ENCODE results near the gene CDC42SE2.
"Not testable (repeated sequence)": the region's sequence is repeated elsewhere in the genome, so short reads cannot be mapped to it uniquely, and the experiment has no call there.

Gene CDC42SE2

DNA sequence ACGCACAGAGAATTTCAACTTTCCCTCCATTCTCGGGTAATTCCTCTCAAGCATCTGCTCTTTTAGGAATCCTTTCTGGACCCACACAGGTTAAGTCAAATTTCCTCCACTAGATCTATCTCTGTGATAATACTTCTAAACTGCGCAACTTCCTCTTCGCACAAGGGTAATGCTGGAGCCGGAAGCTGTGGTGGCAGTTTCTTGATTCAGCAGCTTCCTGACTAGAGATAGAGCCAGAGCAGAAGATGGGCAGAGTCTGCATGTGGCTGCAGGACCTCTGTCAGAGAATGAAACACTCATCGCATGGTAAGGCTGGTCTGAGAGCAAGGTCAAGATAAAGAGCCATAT is 11.1 kb upstream of the CDC42SE2 start:
- H3K9ac ChIP-seq (ENCODE audit: low read length): no peak overlapping the region
- H3K36me3 ChIP-seq (ENCODE audit: control insufficient read depth, insufficient read depth, low read length): no peaks in the 10 kb centered on the region
- no peak overlapping the region for H3K27ac ChIP-seq (ENCODE audit: low read depth, low read length)

DNA sequence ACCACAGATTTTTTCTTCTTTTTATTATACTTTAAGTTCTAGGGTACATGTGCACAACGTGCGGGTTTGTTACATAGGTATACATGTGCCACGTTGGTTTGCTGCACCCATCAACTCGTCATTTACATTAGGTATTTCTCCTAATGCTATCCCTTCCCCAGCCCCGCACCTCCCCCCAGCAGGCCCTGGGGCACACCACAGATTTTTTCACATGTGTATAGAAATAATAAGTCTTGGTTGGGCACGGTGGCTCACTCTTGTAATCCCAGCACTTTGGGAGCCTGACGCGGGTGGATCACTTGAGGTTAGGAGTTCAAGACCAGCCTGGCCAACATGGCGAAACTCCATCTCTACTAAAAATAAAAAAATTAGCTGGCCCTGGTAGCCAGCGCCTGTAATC is 9.8 kb upstream of the CDC42SE2 start:
- not testable (repeated sequence) for H3K36me3 ChIP-seq (ENCODE audit: control insufficient read depth, insufficient read depth, low read length); H3K27ac ChIP-seq (ENCODE audit: low read depth, low read length); H3K27me3 ChIP-seq (ENCODE audit: control insufficient read depth, insufficient read depth, low read length); H3K9me3 ChIP-seq (ENCODE audit: control insufficient read depth, insufficient read depth, low read depth, low read length); H3K9ac ChIP-seq (ENCODE audit: low read length); H3K4me3 ChIP-seq (ENCODE audit: low read depth, low read length); H3K4me1 ChIP-seq (ENCODE audit: control insufficient read depth, insufficient read depth, low read length)

More for the DNA sequence above, 11.1 kb upstream of the CDC42SE2 start:
- no peak overlapping the region for H3K4me3 ChIP-seq (ENCODE audit: low read depth, low read length)
- no peaks in the 10 kb centered on the region for H3K9me3 ChIP-seq (ENCODE audit: control insufficient read depth, insufficient read depth, low read depth, low read length)
- H3K4me1 ChIP-seq (ENCODE audit: control insufficient read depth, insufficient read depth, low read length): no peaks in the 10 kb centered on the region
- no peaks in the 10 kb centered on the region for H3K27me3 ChIP-seq (ENCODE audit: control insufficient read depth, insufficient read depth, low read length)

DNA sequence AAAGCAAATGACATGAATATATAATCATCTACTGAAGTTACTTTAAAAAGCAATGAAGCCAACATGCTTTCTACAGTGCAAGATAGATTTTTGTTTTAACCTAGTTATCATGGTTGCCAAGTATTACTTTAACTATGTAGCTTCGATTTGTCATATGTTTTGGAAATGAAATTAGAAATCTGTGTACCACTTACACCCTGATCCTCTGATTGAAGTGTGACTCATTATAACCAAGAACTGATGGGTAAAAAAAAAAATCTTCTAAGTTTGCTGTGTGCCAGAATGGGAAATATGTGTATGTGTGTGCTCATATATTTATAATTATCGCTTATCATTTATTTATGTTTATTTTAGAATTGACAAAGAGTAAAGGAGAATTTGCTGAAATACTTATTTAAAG is 9.1 kb upstream of the CDC42SE2 start:
- Histone ChIP-seq H3K9me3 (ENCODE audit: control insufficient read depth, insufficient read depth, low read depth, low read length) (no peaks in the 10 kb centered on the region), H3K4me3 (ENCODE audit: low read depth, low read length) (no peak overlapping the region), H3K4me1 (ENCODE audit: control insufficient read depth, insufficient read depth, low read length) (peaks cover 6% of the 10 kb centered on the region; the same call in 1 of the 2 replicates), H3K36me3 (ENCODE audit: control insufficient read depth, insufficient read depth, low read length) (no peaks in the 10 kb centered on the region), H3K9ac (ENCODE audit: low read length) (no peak overlapping the region), H3K27me3 (ENCODE audit: control insufficient read depth, insufficient read depth, low read length) (no peaks in the 10 kb centered on the region), H3K27ac (ENCODE audit: low read depth, low read length) (no peak overlapping the region)

DNA sequence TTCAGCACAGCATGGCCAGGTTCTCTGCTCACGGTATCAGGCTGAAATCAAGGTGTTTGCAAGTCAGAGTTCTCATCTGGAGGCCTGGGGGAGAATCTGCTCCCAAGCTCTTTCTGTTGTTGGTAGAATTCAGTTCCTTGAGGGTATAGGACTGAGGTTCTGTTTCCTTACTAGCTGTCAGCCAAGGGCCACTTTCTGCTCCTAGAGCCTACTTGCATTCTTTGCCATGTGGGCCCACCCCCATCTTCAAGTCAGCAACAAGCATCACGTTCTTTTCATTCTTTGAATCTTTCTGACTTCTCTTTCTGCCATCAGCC is 7.4 kb upstream of the CDC42SE2 start:
- Histone ChIP-seq H3K27ac (ENCODE audit: low read depth, low read length) (no peak overlapping the region), H3K27me3 (ENCODE audit: control insufficient read depth, insufficient read depth, low read length) (no peaks in the 10 kb centered on the region), H3K36me3 (ENCODE audit: control insufficient read depth, insufficient read depth, low read length) (no peaks in the 10 kb centered on the region), H3K9me3 (ENCODE audit: control insufficient read depth, insufficient read depth, low read depth, low read length) (no peaks in the 10 kb centered on the region), H3K9ac (ENCODE audit: low read length) (no peak overlapping the region), H3K4me1 (ENCODE audit: control insufficient read depth, insufficient read depth, low read length) (peaks cover 6% of the 10 kb centered on the region; the same call in 1 of the 2 replicates), H3K4me3 (ENCODE audit: low read depth, low read length) (no peak overlapping the region)

DNA sequence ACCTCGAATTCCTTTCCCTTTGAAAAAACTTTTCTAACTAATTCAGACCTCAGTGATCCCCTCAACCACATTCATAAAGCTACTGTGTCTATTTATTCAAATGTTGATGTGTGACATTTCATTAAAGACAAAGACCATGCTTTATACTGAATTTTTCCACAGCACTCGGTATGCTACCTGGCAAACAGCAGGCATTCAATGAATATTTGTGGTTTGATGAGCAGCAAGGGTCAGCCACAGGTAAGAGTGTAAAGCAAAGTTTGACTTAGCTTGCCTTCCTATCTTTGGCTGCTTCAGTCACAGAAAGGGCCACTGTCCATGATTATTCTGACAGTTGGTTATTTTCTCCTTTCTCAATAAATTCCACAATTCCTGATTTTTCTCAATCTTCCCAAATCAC is 5.1 kb upstream of the CDC42SE2 start:
- H3K27me3 ChIP-seq (ENCODE audit: control insufficient read depth, insufficient read depth, low read length): no peaks in the 10 kb centered on the region
- H3K9ac ChIP-seq (ENCODE audit: low read length): no peak overlapping the region
- H3K9me3 ChIP-seq (ENCODE audit: control insufficient read depth, insufficient read depth, low read depth, low read length): no peaks in the 10 kb centered on the region
- peaks cover 6% of the 10 kb centered on the region; the same call in 1 of the 2 replicates for H3K4me1 ChIP-seq (ENCODE audit: control insufficient read depth, insufficient read depth, low read length)
- H3K36me3 ChIP-seq (ENCODE audit: control insufficient read depth, insufficient read depth, low read length): no peaks in the 10 kb centered on the region
- H3K27ac ChIP-seq (ENCODE audit: low read depth, low read length): no peak overlapping the region
- H3K4me3 ChIP-seq (ENCODE audit: low read depth, low read length): no peak overlapping the region

DNA sequence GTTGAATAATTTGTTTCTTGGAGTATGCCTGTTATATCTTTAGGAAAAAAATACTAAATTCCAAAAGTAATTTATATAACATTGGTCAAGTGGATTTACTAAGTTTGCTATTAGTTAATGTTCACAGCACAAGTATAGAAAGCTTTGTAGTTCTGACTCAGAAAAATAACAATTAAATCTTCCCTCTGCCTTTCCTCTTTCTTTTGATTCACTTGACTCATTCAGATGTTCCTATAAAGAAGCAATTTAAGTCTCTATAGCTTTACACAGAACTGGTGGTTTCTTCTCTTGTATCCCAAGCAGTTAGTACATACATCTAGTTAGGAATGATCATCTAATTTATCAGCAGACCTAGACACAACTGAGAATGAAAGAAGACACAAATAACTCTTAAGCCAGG is 4.5 kb upstream of the CDC42SE2 start:
- Histone ChIP-seq H3K27ac (ENCODE audit: low read depth, low read length) (no peak overlapping the region), H3K27me3 (ENCODE audit: control insufficient read depth, insufficient read depth, low read length) (no peaks in the 10 kb centered on the region), H3K9me3 (ENCODE audit: control insufficient read depth, insufficient read depth, low read depth, low read length) (no peaks in the 10 kb centered on the region), H3K9ac (ENCODE audit: low read length) (no peak overlapping the region), H3K4me1 (ENCODE audit: control insufficient read depth, insufficient read depth, low read length) (peaks cover 6% of the 10 kb centered on the region; the same call in 1 of the 2 replicates), H3K36me3 (ENCODE audit: control insufficient read depth, insufficient read depth, low read length) (no peaks in the 10 kb centered on the region), H3K4me3 (ENCODE audit: low read depth, low read length) (no peak overlapping the region)

DNA sequence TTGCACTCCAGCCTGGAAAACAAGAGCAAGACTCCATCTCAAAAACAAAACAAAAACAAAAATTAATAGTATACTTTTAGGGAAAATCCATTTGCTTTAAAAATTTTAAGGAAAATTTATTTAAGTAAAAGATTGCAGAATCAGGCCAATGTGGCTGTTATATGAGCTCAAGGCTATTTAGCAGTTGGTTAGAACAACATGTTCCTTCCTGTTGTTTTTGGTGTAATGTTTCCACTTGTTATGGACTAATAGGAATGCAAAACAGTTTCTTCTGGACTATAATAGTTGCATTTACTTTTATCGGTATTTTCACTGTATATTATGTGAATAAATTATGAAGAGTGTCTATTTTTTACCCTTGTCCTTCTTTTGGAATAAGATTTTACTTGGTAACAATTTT is 3.0 kb upstream of the CDC42SE2 start:
- H3K27ac ChIP-seq (ENCODE audit: low read depth, low read length): no peak overlapping the region
- H3K36me3 ChIP-seq (ENCODE audit: control insufficient read depth, insufficient read depth, low read length): no peaks in the 10 kb centered on the region
- peaks cover 6% of the 10 kb centered on the region; the same call in 1 of the 2 replicates for H3K4me1 ChIP-seq (ENCODE audit: control insufficient read depth, insufficient read depth, low read length)
- H3K4me3 ChIP-seq (ENCODE audit: low read depth, low read length): no peak overlapping the region
- no peaks in the 10 kb centered on the region for H3K9me3 ChIP-seq (ENCODE audit: control insufficient read depth, insufficient read depth, low read depth, low read length)
- no peaks in the 10 kb centered on the region for H3K27me3 ChIP-seq (ENCODE audit: control insufficient read depth, insufficient read depth, low read length)
- H3K9ac ChIP-seq (ENCODE audit: low read length): no peak overlapping the region

DNA sequence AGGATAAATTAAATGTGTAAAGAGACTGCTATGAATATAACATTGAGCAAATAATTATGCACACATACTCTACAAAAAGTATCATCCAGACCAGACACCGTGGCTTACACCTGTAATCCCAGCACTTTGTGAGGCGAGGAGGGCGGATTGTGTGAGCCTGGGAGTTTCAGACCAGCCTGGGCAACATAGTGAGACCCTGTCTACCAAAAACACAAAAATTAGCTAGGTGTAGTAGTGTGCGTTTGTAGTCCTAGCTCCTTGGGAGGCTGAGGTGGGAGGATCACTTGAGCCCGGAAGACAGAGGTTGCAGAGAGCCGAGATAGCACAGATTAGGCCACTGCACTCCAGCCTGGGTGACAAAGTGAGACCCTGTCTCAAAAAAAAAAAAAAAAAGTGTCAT is 2.4 kb upstream of the CDC42SE2 start:
- Histone ChIP-seq H3K36me3 (ENCODE audit: control insufficient read depth, insufficient read depth, low read length) (no peaks in the 10 kb centered on the region), H3K4me3 (ENCODE audit: low read depth, low read length) (no peak overlapping the region), H3K27ac (ENCODE audit: low read depth, low read length) (no peak overlapping the region), H3K27me3 (ENCODE audit: control insufficient read depth, insufficient read depth, low read length) (no peaks in the 10 kb centered on the region), H3K9ac (ENCODE audit: low read length) (no peak overlapping the region), H3K9me3 (ENCODE audit: control insufficient read depth, insufficient read depth, low read depth, low read length) (no peaks in the 10 kb centered on the region), H3K4me1 (ENCODE audit: control insufficient read depth, insufficient read depth, low read length) (peaks cover 6% of the 10 kb centered on the region; the same call in 1 of the 2 replicates)

DNA sequence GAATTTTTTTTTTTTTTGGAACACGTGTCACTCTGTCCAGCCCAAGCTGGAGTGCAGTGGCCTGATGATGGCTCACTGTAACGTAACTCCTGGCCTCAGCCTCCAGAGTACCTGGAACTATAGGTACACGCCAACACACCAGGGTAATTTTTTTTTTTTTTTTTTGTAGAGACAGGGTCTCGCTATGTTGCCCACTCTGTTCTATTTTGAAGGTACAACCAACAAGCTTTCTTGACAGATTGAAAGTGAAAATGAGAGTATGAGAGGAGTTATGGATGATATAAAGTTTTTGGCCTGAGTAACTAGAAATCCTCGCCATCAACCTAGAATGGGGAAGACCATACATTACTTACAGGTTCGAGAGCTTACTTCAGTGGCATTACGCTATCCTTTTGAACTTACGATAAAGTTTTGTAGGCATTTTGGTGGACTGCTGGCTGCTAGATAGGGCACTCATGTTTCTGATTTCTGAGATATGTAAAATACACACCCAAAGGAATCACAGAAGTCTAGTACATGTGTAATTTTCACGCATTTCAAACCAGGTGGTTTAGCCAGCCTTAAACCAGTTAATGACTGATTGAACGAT is 806 bp upstream of the CDC42SE2 start:
- no peaks in the 10 kb centered on the region for H3K9me3 ChIP-seq (ENCODE audit: control insufficient read depth, insufficient read depth, low read depth, low read length)
- no peak overlapping the region for H3K27ac ChIP-seq (ENCODE audit: low read depth, low read length)
- peak overlapping the region; percentile 98 for H3K4me3 ChIP-seq (ENCODE audit: low read depth, low read length)
- H3K27me3 ChIP-seq (ENCODE audit: control insufficient read depth, insufficient read depth, low read length): no peaks in the 10 kb centered on the region
- H3K36me3 ChIP-seq (ENCODE audit: control insufficient read depth, insufficient read depth, low read length): no peaks in the 10 kb centered on the region
- peaks cover 6% of the 10 kb centered on the region; the same call in 1 of the 2 replicates for H3K4me1 ChIP-seq (ENCODE audit: control insufficient read depth, insufficient read depth, low read length)
- peak overlapping the region; percentile 79 for H3K9ac ChIP-seq (ENCODE audit: low read length)

DNA sequence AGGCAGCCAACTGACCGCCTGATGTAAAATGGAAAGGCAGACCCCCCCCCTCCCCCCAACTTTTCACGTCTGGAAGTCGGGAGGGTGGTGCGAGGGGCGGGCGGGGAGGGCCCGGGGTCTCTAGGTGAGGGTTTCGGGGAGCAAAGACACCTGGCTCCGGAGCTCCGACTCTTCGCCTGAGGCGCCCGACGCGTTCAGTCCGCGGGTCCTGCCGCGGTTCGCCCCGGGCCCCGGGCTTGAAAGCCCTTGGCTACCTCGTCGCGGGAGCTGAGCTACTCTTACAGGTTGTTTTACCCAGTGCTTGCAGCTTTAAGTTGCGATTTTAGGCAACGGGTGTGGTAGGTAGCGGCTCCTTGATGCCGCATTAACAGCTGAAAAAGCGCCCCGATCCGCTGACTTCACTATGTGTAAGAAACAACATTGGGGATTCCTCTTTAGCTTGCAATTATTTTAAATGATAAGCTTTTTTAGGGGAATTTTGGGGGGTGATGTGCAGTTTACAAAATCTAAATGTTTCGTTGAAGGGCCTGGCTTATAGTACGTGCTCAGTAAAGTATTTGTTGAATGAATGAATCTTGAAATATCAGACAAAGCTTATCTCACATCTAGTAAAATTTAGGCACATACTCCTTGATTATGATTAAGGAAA is 722 bp downstream of the CDC42SE2 start:
- H3K4me1 ChIP-seq (ENCODE audit: control insufficient read depth, insufficient read depth, low read length): no peaks in the 10 kb centered on the region
- no peaks in the 10 kb centered on the region for H3K9me3 ChIP-seq (ENCODE audit: control insufficient read depth, insufficient read depth, low read depth, low read length)
- H3K27ac ChIP-seq (ENCODE audit: low read depth, low read length): peak overlapping the region; percentile 92; the same call in 1 of the 2 replicates
- no peaks in the 10 kb centered on the region for H3K36me3 ChIP-seq (ENCODE audit: control insufficient read depth, insufficient read depth, low read length)
- no peaks in the 10 kb centered on the region for H3K27me3 ChIP-seq (ENCODE audit: control insufficient read depth, insufficient read depth, low read length)
- peak overlapping the region; percentile 96 for H3K9ac ChIP-seq (ENCODE audit: low read length)
- H3K4me3 ChIP-seq (ENCODE audit: low read depth, low read length): peak overlapping the region; percentile 98

DNA sequence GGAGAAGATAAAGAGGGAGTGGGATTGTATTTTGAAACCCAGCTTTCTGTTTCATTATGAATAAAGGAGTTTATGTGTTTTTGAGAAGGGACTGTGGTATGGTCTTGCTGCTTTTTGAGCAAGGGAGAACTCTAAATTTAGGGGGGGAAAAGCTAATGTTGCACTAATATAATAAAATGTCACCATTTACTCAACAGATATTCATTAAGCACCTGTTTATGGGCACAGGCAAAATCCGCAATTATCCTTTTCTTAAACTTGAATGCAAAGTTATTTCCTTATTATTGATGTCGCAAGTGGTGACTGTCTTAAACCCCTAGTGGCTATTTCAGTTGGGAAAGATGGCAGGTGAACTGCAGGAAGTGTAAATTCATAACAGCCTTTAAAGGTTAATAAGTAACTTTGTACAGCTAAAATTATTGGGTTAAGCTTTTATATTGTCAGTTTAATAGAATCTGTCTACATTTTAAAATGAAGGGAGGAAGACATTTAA is 1.5 kb downstream of the CDC42SE2 start:
- Histone ChIP-seq H3K4me1 (ENCODE audit: control insufficient read depth, insufficient read depth, low read length) (no peaks in the 10 kb centered on the region), H3K27ac (ENCODE audit: low read depth, low read length) (no peak overlapping the region)

More for the DNA sequence above, 1.5 kb downstream of the CDC42SE2 start:
- Histone ChIP-seq H3K27me3 (ENCODE audit: control insufficient read depth, insufficient read depth, low read length) (no peaks in the 10 kb centered on the region), H3K9ac (ENCODE audit: low read length) (no peak overlapping the region), H3K4me3 (ENCODE audit: low read depth, low read length) (peak overlapping the region; percentile 98), H3K9me3 (ENCODE audit: control insufficient read depth, insufficient read depth, low read depth, low read length) (no peaks in the 10 kb centered on the region), H3K36me3 (ENCODE audit: control insufficient read depth, insufficient read depth, low read length) (no peaks in the 10 kb centered on the region)
